Skeletal muscle tissue (tissue), 4 donors: ENCODE data around the gene NACC2. TPM values are rescaled to one million over a fixed set of nuclear protein-coding genes. Genes with fewer than 3 reads are reported as not detected.

Source experiments
- H3K27ac ChIP-seq: one replicate; pipeline ENCODE4 v1.7.0; 2013; ENCODE audit warnings: mild to moderate bottlenecking, low read depth, low read length, inconsistent platforms
- H3K27me3 ChIP-seq, 3 donors: one replicate each; pipeline ENCODE4 v1.7.0; 2013; ENCODE audit warnings: low read length in 3 of 3; ENCODE audit not compliant: control insufficient read depth in 3 of 3, insufficient read depth in 3 of 3
- H3K36me3 ChIP-seq, 3 donors: one replicate each; pipeline ENCODE4 v1.7.0; 2013; ENCODE audit warnings: low read length in 3 of 3; ENCODE audit not compliant: control insufficient read depth in 3 of 3, insufficient read depth in 3 of 3
- H3K4me1 ChIP-seq, 3 donors: one replicate each; pipeline ENCODE4 v1.7.0; 2013; ENCODE audit warnings: low read length in 3 of 3, mild to moderate bottlenecking in 3 of 3; ENCODE audit not compliant: control insufficient read depth in 3 of 3, insufficient read depth in 3 of 3
- H3K4me3 ChIP-seq, 3 donors: one replicate each; pipeline ENCODE4 v1.7.0; 2013; ENCODE audit warnings: low read length in 3 of 3
- H3K9ac ChIP-seq, 3 donors: one replicate each; pipeline ENCODE4 v1.7.0; 2013; ENCODE audit warnings: low read length in 3 of 3, mild to moderate bottlenecking in 3 of 3, moderate library complexity in 2 of 3, low read depth in 1 of 3
- H3K9me3 ChIP-seq, 3 donors: one replicate each; pipeline ENCODE4 v1.7.0; 2013; ENCODE audit warnings: low read length in 3 of 3; ENCODE audit not compliant: control insufficient read depth in 3 of 3
- total RNA-seq: library from RNA; depleted of rRNA; stranded (reverse); fragments of >200 nt; gene quantifications from one replicate; pipeline ENCODE4 v1.2.3, GENCODE V29; 2014
- donor health status: Osteomylitis.

NACC2 gene
- total RNA-seq, 1 donor from 2014 or later = 7.3 TPM

GRCh38 chr9:136007276-136007933 is 87.7 kb downstream of the NACC2 start:
- H3K4me3 ChIP-seq = no peak overlapping the region
- H3K9ac ChIP-seq = no peak overlapping the region
- H3K9me3 ChIP-seq = no peaks in the 10 kb centered on the region
- no peaks in the 10 kb centered on the region for H3K27me3 ChIP-seq
- H3K27ac ChIP-seq = peak overlapping the region; percentile 64
- H3K36me3 ChIP-seq = peaks cover 0 to 7% (median 7%) of the 10 kb centered on the region in 3 donors
- H3K4me1 ChIP-seq = peaks cover 20 to 27% (median 27%) of the 10 kb centered on the region in 3 donors

- H3K36me3 ChIP-seq = peaks cover 0 to 5% (median 5%) of the 10 kb centered on the region in 3 donors
- H3K27me3 ChIP-seq = no peaks in the 10 kb centered on the region
- H3K4me3 ChIP-seq = no peak overlapping the region
- peaks cover 18 to 21% (median 18%) of the 10 kb centered on the region in 3 donors for H3K4me1 ChIP-seq
- H3K9me3 ChIP-seq = no peaks in the 10 kb centered on the region
- no peak overlapping the region for H3K9ac ChIP-seq
- H3K27ac ChIP-seq = no peak overlapping the region
Measured at GRCh38 chr9:136006169-136006568, 88.9 kb downstream of the NACC2 start.

GRCh38 chr9:136004712-136005111 is 90.4 kb downstream of the NACC2 start:
- Histone ChIP-seq H3K4me1 (peaks cover 18 to 21% (median 18%) of the 10 kb centered on the region in 3 donors), H3K4me3 (no peak overlapping the region), H3K9ac (no peak overlapping the region), H3K27me3 (no peaks in the 10 kb centered on the region), H3K36me3 (peaks cover 0 to 4% (median 0%) of the 10 kb centered on the region in 3 donors), H3K27ac (no peak overlapping the region), H3K9me3 (no peaks in the 10 kb centered on the region)

- Histone ChIP-seq H3K9ac (no peak overlapping the region), H3K27ac (no peak overlapping the region), H3K36me3 (peaks cover 0 to 2% (median 0%) of the 10 kb centered on the region in 3 donors), H3K4me3 (no peak overlapping the region), H3K4me1 (peaks cover 18% of the 10 kb centered on the region in 3 donors), H3K9me3 (no peaks in the 10 kb centered on the region), H3K27me3 (no peaks in the 10 kb centered on the region)
Measured at GRCh38 chr9:136004219-136004618, 90.9 kb downstream of the NACC2 start.

GRCh38 chr9:136003411-136004218 is 91.5 kb downstream of the NACC2 start:
- peak overlapping the region in 1 of 3 donors; percentile 25 for H3K9ac ChIP-seq
- peaks cover 16 to 18% (median 18%) of the 10 kb centered on the region in 3 donors for H3K4me1 ChIP-seq
- H3K27ac ChIP-seq = no peak overlapping the region
- no peaks in the 10 kb centered on the region for H3K36me3 ChIP-seq
- H3K4me3 ChIP-seq = no peak overlapping the region
- no peaks in the 10 kb centered on the region for H3K9me3 ChIP-seq
- no peaks in the 10 kb centered on the region for H3K27me3 ChIP-seq

- Histone ChIP-seq H3K4me1 (peaks cover 16 to 18% (median 16%) of the 10 kb centered on the region in 3 donors), H3K36me3 (no peaks in the 10 kb centered on the region), H3K9ac (peak overlapping the region in 1 of 3 donors; percentile 25), H3K9me3 (no peaks in the 10 kb centered on the region), H3K27me3 (no peaks in the 10 kb centered on the region), H3K4me3 (no peak overlapping the region), H3K27ac (no peak overlapping the region)
Measured at GRCh38 chr9:136002881-136003280, 92.2 kb downstream of the NACC2 start.

- Histone ChIP-seq H3K27ac (no peak overlapping the region), H3K9me3 (no peaks in the 10 kb centered on the region), H3K4me1 (peaks cover 16 to 20% (median 20%) of the 10 kb centered on the region in 3 donors), H3K36me3 (no peaks in the 10 kb centered on the region), H3K9ac (no peak overlapping the region), H3K4me3 (no peak overlapping the region), H3K27me3 (no peaks in the 10 kb centered on the region)
Measured at GRCh38 chr9:136002215-136002614, 92.9 kb downstream of the NACC2 start.

GRCh38 chr9:136001231-136001630 is 93.9 kb downstream of the NACC2 start:
- no peak overlapping the region for H3K4me3 ChIP-seq
- no peak overlapping the region for H3K9ac ChIP-seq
- H3K9me3 ChIP-seq = no peaks in the 10 kb centered on the region
- no peaks in the 10 kb centered on the region for H3K27me3 ChIP-seq
- no peaks in the 10 kb centered on the region for H3K36me3 ChIP-seq
- no peak overlapping the region for H3K27ac ChIP-seq
- H3K4me1 ChIP-seq = peaks cover 16 to 20% (median 18%) of the 10 kb centered on the region in 3 donors

GRCh38 chr9:135998410-135999071 is 96.5 kb downstream of the NACC2 start:
- no peaks in the 10 kb centered on the region for H3K9me3 ChIP-seq
- H3K27me3 ChIP-seq = no peaks in the 10 kb centered on the region
- H3K27ac ChIP-seq = no peak overlapping the region
- peaks cover 16 to 24% (median 16%) of the 10 kb centered on the region in 3 donors for H3K4me1 ChIP-seq
- no peaks in the 10 kb centered on the region for H3K36me3 ChIP-seq
- no peak overlapping the region for H3K9ac ChIP-seq
- no peak overlapping the region for H3K4me3 ChIP-seq
